T-helper 2 cell treated with Interferon-gamma antibody and Interleukin-4, amounts not matched to agents 100 ng/mL and 5 ng/mL, for 36 hours (primary cell): ENCODE results near the gene SLC22A2. TPM values are rescaled to one million over a fixed set of nuclear protein-coding genes. Genes with fewer than 3 reads are reported as not detected.

Experiments
- intact Hi-C: fragments of 100-400 bp; cut with micrococcal nuclease; formaldehyde crosslinking; loops from one replicate; pipeline ENCODE4 v1.15.1; 2023
- total RNA-seq: library from RNA; stranded (reverse); gene quantifications from 2 replicates; pipeline ENCODE4 v1.2.3, GENCODE V29; 2022

SLC22A2 gene
- total RNA-seq, 1 donor from 2014 or later, result not detected

DNA sequence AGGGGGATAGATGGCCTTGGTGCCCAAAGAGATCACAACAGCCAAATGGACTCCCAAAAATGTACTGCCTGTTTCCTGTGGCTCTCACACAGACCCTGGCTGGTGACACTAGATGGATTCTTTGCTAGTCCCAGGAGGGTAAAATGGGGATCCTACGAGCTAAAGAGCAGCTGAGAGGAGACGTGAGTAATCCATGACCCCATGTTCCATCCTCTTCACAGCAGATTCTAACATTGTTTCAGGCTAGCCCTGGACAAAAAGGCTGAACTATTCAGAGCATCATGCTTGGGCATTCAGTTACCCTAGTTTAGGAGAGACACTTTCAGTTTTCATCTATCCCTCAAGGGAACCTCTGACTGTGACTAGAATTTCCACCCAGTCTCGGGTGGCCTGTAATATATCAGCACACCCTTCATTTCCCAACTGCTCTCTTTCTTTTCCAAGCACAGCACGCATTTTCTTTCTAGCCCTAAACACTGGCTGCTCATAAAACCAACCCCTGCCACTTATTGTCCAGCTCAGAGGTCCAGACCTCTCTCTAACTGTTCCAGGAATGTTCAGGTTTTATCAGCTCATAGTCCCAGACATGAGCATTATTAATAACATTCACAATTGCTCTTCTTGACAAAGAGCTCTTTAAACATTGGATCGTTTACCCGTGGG is 88.5 kb downstream of the SLC22A2 start:
- intact Hi-C loops, result no loop called here

DNA sequence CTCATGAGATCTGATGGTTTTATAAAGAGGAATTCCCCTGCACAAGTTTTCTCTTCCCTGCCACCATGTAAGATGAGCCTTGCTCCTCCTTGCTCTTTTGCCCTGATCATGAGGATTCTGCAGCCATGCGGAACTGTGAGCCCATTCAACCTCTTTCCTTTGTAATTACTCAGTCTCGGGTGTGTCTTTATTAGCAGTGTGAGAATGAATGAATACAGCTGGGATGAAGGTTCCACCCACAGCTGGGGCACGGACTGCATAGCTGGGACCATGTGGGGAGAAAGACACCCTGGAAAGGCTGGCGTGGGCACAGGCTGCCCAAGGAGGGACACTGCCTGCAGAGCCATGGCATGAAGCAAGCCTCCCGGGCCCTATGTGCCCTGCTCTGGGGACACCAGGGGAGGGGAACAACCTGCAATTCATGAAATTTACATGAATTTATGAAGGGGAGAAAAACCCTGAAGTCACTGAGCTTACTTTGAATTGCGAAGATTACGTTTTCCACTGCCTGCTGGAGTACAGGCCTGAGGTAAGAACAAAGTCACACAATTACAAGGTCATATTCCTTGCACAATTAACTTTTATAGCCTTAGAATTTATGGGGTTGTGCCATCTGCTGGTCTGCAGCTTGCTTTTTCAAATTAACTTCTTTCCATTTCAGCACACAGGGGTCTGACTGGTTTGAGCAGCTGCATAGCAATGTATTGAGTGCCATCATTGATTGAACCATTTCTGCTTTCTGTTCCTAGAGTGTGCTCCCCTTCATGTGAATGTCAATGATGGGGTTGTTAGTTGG is 90.8 kb downstream of the SLC22A2 start:
- intact Hi-C loops, result no loop called here

Other genes with a start within 250 kb of the SLC22A2 start
- gene SLC22A1, start 137.0 kb downstream of the SLC22A2 start, total RNA-seq, result 0.57 and 0.70 TPM in 2 replicates
- not detected in 2 replicates for gene SLC22A3, start 89.6 kb upstream of the SLC22A2 start, total RNA-seq